ENCODE measurements around the gene ARMC6.
A peak's percentile ranks its signal among the peaks of the same experiment; 100 is the strongest.

ARMC6 gene

GRCh38 chr19:19057317-19057716 lies 23.9 kb downstream of the ARMC6 start:
- H3K4me3 ChIP-seq (ENCODE audit: low read depth, low read length) = no peak overlapping the region
- DNase-seq (ENCODE audit: low read depth) = no peak
- TF ChIP-seq, protein P1, sequence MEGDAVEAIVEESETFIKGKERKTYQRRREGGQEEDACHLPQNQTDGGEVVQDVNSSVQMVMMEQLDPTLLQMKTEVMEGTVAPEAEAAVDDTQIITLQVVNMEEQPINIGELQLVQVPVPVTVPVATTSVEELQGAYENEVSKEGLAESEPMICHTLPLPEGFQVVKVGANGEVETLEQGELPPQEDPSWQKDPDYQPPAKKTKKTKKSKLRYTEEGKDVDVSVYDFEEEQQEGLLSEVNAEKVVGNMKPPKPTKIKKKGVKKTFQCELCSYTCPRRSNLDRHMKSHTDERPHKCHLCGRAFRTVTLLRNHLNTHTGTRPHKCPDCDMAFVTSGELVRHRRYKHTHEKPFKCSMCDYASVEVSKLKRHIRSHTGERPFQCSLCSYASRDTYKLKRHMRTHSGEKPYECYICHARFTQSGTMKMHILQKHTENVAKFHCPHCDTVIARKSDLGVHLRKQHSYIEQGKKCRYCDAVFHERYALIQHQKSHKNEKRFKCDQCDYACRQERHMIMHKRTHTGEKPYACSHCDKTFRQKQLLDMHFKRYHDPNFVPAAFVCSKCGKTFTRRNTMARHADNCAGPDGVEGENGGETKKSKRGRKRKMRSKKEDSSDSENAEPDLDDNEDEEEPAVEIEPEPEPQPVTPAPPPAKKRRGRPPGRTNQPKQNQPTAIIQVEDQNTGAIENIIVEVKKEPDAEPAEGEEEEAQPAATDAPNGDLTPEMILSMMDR (IDR thresholded peaks at IDR 0.05; ENCODE audit: control insufficient read depth, extremely low read depth, insufficient read depth) = no peak

DNA sequence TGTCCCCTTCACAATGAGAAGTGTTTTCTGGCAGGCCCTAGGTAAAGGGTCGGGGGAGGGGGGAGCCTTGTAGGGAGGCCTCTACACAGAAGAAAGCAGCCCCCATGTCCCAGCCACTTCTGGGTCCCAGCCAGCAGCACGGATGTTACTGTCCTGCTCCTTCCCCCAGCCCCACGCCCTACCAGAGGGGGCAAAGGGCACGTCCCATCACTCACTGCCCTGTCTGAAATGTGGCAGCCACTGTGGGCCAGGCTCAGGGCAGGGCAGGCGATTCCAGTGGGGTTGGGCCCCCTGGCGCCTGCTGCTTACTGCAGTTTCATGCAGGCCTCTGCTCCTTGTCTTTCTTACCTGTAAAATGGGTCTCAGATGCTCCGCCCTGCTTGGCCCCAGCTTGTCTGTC lies 24.3 kb downstream of the ARMC6 start:
- H3K4me3 ChIP-seq (ENCODE audit: low read depth, low read length) = no peak overlapping the region
- TF ChIP-seq, protein P1 (IDR thresholded peaks at IDR 0.05; ENCODE audit: control insufficient read depth, extremely low read depth, insufficient read depth) = no peak
- DNase-seq (ENCODE audit: low read depth) = no peak

- H3K4me3 ChIP-seq (ENCODE audit: low read depth, low read length) = no peak overlapping the region
- TF ChIP-seq, protein P1 (IDR thresholded peaks at IDR 0.05; ENCODE audit: control insufficient read depth, extremely low read depth, insufficient read depth) = no peak
- no peak for DNase-seq (ENCODE audit: low read depth)
Measured at GRCh38 chr19:19059018-19059836, 25.8 kb downstream of the ARMC6 start.

GRCh38 chr19:19059837-19060611 lies 26.6 kb downstream of the ARMC6 start:
- TF ChIP-seq, protein P1 (IDR thresholded peaks at IDR 0.05; ENCODE audit: control insufficient read depth, extremely low read depth, insufficient read depth) = no peak
- no peak overlapping the region for H3K4me3 ChIP-seq (ENCODE audit: low read depth, low read length)
- peak; percentile 36 for DNase-seq (ENCODE audit: low read depth)

GRCh38 chr19:19061506-19061905 lies 28.1 kb downstream of the ARMC6 start:
- no peak for DNase-seq (ENCODE audit: low read depth)
- TF ChIP-seq, protein P1 (IDR thresholded peaks at IDR 0.05; ENCODE audit: control insufficient read depth, extremely low read depth, insufficient read depth) = no peak
- H3K4me3 ChIP-seq (ENCODE audit: low read depth, low read length) = no peak overlapping the region

DNA sequence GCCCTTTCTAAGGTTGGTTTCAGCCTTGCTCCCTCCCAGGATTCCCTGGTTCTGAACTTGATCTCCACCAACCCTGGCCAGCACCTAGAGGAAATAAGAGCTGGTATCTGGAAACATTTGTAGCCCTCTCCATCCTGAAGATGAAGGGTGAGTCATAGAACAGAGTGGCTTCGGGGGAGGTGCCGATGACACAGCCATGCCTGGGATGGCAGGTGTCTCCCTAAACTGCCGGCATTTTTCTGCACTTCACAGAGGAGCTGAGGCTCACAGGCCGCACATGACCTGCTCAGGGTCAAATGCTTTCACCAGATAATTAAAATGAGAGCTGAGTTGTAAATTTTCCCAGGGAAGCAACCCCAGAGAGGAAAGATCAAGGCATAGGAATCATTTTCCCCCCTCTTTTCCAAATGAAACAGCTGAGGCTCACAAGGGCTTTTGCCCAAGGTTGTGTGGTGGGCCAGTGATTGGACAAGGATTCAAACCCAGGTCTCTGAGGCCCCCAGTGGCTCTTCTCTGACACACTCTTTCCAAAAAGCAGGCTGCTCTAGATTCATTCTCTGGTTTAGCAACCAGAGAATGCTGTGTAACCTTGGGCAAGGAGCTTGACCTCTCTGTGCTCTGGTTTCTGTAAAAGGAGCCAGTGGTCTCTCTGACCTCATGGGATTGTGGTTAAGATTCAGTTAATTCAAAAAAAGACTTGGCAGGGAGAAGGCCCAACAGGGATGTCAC lies 29.2 kb downstream of the ARMC6 start:
- H3K4me3 ChIP-seq (ENCODE audit: low read depth, low read length) = peak overlapping the region; percentile 51
- DNase-seq (ENCODE audit: low read depth) = no peak
- TF ChIP-seq, protein P1 (IDR thresholded peaks at IDR 0.05; ENCODE audit: control insufficient read depth, extremely low read depth, insufficient read depth) = no peak
